Fibroblast of mammary gland (primary cell): ENCODE data around the gene L3HYPDH.
A peak's percentile ranks its signal among the peaks of the same experiment; 100 is the strongest.

ENCODE experiments used
- DNase-seq: peaks from one replicate; pipeline ENCODE4 v3.0.0-alpha.2; 2010; ENCODE audit warnings: low read depth
- H3K4me3 ChIP-seq: 2 replicates; pipeline ENCODE4 v1.5.1; 2011; ENCODE audit warnings: low read depth, mild to moderate bottlenecking, low read length, moderate library complexity; ENCODE audit not compliant: control insufficient read depth
- TF ChIP-seq, protein P1 (sequence below): conservative IDR thresholded peaks from 2 replicates; pipeline ENCODE4 v1.5.1; 2011; ENCODE audit warnings: low read depth, low read length, inconsistent platforms; ENCODE audit not compliant: control insufficient read depth, insufficient read depth

The L3HYPDH gene

DNA sequence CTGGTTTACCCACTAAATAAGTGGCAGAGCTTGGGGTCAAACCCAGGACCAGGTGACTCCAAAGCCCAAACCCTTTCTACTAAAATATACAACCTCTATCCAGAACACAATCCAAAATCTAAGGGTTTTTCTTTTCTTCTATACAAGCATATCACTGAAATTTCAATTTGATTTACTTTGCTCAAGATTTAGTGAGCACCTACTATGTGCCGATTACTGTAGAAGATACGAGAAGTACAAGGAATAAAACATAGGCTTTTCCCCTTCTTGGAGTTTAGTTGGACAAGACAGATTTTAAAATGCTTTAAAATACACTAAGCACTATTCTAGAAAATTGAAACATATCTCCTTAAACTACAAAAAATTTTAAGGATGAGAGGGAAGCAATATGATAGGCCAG is 2.8 kb downstream of the L3HYPDH start:
- H3K4me3 ChIP-seq: peak overlapping the region; percentile 20
- DNase-seq: no peak
- TF ChIP-seq, protein P1, sequence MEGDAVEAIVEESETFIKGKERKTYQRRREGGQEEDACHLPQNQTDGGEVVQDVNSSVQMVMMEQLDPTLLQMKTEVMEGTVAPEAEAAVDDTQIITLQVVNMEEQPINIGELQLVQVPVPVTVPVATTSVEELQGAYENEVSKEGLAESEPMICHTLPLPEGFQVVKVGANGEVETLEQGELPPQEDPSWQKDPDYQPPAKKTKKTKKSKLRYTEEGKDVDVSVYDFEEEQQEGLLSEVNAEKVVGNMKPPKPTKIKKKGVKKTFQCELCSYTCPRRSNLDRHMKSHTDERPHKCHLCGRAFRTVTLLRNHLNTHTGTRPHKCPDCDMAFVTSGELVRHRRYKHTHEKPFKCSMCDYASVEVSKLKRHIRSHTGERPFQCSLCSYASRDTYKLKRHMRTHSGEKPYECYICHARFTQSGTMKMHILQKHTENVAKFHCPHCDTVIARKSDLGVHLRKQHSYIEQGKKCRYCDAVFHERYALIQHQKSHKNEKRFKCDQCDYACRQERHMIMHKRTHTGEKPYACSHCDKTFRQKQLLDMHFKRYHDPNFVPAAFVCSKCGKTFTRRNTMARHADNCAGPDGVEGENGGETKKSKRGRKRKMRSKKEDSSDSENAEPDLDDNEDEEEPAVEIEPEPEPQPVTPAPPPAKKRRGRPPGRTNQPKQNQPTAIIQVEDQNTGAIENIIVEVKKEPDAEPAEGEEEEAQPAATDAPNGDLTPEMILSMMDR: no peak

DNA sequence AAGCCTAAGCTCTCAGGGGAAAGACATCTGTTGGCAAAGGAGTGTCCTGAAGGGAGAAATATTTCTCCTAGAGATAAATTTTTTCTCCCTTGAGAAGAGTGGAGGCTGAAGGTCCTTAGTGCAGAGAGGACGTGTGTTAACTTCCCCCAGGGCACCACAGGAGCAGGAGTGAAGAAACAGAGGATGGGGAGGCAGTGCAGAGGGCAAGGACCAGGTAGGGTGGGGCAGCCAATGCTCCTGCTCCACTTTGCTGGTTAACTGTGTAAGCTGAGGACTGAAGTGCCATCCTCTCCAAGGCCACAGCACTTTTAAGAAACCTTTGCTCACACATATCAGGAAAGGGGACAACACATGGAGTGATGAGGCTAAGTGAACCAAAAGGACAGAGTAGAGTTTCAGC is 4.0 kb downstream of the L3HYPDH start:
- TF ChIP-seq, protein P1: no peak
- DNase-seq: no peak
- H3K4me3 ChIP-seq: no peak overlapping the region

- no peak for DNase-seq
- TF ChIP-seq, protein P1: no peak
- no peak overlapping the region for H3K4me3 ChIP-seq
Measured at GRCh38 chr14:59478540-59478939, 5.7 kb downstream of the L3HYPDH start.

DNA sequence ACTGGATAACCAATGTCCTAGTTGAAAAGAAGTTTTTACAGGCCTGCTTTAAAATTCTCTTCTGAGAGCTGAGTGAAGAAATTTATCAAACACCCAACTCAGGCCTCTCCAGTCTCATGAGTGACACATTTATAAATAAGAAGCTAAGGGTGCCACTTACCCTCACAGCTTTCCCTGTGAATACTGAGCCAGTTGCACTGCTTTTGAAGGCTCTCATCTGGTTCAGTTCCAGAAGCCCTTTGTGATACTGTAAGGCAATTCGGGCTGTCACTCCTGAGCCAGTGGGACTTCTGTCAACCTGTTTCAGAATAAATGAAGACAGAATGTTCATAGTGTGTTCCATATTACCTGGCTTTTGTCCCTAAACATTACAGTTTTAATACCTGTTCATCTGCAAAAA is 8.5 kb downstream of the L3HYPDH start:
- TF ChIP-seq, protein P1: no peak
- no peak for DNase-seq
- H3K4me3 ChIP-seq: no peak overlapping the region

GRCh38 chr14:59474172-59474571 is 10.0 kb downstream of the L3HYPDH start:
- TF ChIP-seq, protein P1: no peak
- no peak overlapping the region for H3K4me3 ChIP-seq
- peak; percentile 65 for DNase-seq

- TF ChIP-seq, protein P1: no peak
- DNase-seq: peak; percentile 20
- peak within 1 kb of the TSS; percentile 43 for H3K4me3 ChIP-seq
Measured at GRCh38 chr14:59465316-59466135, 18.7 kb downstream of the L3HYPDH start, which contains the start of gene GPR135. Gene GPR135, minus strand, starts transcription at chr14:59465380. Its CDS starts 154 bp downstream, at chr14:59465226.
